Measurements from ENCODE around the gene NRARP.

The NRARP gene

DNA sequence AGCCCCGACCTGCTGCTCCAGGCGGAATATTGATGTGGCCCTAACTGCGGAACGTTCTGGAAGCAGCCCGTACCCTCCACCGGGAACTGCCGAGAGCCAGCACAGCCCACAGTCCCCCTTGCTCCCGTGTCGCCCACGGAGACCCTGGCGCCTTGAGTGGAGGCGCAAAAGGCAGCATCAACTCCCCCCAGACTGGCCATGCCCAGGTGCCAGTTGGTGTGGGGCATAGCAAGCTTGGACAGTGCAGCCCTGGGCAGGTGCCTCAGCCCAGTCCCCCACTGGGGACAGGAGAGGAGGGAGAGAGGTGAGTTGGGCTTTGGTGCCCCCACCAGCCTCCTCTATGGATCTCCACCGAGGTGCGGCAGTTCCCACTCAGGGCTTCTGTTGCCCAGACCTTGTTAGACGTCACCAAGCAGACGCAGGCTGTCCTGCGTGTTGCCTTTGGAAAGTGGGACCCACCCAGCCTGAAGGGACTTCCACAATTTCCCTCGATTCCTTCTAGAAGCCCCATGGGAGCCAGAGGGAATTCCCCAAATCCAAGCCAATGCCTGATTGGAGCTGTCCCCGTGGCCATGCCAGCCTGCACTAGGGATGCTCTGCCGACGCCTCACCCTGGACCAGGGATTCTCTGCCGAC is 19.8 kb upstream of the NRARP start:
- no peak for DNase-seq

DNA sequence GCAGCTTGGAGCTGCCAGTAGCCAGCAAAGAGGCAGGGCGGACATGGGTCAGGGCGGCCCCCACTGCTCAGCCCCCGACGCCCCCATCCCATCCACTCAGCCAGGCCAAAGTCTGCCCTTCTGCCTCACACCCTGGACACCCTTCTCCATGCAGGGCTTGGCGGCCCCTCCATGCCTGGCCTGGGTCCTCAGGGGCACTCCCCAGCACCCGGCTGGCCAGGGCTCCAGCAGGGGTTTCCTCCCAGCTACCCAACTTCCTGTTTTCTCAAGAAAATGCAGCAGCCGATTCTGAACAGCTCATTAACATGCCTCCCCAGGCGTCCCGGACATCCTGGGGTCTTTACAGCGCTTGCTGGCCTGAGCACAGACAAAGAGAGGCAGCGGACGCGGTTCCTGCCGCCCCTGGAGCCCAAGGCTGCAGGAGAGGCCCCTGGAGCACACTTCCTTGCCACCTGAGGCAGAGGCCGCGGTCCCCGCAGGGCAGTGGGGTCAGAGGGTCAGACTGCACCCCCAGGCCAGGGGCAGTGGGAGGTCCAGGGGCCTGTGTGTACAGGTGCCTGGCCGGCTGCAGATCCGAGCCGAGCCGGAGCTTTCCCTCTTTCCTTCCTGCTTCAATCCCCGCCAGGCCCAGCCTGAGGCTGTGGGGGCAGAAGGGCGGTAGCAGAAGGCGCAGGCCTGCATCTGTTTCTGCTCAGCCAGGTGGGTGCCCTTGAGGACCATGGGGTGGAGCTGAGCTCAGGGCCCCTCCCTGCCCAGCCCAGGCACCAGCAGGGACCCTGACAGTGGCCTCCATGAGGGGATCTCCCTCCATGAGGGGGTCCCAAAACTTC is 18.7 kb upstream of the NRARP start:
- DNase-seq: peak; percentile 18

DNA sequence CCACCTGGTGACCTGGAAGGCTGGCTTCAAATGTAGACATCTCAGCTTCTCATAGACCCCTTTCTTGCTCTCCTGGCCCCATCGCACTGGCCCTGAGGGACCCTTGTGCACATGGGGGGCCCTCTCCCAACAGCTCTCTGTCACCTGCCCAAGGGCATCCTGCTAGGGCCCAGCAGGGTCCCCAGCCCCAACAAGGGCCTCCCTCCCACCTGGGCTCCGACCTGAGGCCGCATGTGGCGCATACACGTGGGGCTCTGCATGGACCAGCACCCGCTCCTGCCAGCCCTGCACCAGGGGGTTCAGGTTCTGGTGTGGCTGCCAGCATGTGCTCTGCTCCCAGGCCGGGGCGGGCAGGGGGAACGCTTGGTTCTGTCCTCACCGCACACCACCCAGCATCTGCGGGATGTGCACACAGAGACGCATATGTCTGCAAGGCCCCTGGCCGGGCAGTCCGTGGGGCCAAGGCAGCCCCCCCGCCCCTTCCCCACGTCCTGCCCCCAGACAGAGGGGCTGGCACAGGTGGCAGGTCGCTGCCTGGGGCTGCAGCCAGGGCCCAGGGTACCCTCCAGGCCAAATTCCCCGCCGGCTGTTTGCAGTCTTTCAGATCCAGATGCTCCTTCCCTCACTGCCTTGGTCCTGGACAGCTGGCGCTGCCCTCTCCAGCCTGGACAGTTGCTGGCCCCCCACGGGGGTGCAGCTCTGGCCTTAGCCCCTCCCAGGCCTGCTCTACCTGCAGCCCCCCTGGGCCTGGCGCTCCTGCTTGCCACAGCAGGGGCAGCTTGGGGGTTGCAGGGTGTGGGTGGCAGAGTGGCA is 17.9 kb upstream of the NRARP start:
- DNase-seq: no peak

DNA sequence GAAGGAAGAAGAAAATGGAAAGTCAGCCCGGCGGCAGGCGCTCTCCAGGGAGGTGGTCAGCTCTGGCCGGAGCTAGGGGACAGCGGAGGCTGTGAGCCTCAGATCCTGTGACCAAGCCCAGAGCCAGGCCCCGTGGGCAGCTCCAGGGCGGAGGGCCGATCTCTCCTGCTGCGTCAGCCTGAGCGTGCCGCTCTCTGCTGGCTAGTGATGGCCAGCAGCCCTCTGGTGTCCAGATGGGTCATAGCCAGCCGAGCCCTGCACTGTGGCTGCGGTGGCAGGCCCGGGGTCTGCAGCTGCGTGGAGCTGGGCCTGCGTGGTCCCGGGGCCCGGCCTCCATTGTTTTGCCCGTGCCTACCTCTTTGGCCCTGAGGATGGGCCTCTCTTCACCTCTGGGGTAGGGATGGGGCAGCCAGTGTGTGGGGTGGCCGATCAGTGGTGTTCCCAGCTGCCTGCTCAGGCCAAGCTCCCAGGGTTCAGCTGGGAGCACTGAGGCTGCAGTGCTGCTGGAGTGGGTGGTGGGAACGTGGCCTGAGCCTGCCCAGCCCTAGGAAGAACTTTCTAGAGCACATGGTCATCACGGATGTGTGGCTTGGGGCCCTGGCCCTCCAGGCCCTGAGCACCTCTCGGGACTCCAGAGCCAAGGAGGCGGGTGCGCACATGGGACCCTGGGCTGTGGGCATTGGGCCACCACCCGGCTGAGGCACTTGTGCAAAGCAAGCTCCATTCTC is 17.1 kb upstream of the NRARP start:
- DNase-seq: no peak

DNA sequence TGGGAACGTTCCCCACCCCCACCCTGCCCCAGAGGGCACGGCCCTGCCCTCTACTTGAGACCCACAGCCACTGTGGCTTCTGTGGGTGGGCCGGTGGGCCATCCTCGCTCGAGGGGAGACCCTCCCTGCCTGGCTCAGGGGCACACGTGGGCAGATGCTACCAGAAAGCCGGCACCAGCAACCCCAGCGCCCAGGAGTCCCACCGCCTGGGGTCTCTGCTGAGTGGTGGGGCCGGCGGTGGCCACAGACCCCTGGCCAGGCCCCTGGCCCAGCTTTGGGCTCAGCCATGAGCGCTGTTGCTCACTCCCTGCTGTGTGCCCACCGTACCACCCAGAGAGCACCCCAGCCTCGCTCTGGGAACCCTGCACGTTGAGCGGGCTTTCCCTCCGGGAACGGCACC is 16.5 kb upstream of the NRARP start:
- no peak for DNase-seq

DNA sequence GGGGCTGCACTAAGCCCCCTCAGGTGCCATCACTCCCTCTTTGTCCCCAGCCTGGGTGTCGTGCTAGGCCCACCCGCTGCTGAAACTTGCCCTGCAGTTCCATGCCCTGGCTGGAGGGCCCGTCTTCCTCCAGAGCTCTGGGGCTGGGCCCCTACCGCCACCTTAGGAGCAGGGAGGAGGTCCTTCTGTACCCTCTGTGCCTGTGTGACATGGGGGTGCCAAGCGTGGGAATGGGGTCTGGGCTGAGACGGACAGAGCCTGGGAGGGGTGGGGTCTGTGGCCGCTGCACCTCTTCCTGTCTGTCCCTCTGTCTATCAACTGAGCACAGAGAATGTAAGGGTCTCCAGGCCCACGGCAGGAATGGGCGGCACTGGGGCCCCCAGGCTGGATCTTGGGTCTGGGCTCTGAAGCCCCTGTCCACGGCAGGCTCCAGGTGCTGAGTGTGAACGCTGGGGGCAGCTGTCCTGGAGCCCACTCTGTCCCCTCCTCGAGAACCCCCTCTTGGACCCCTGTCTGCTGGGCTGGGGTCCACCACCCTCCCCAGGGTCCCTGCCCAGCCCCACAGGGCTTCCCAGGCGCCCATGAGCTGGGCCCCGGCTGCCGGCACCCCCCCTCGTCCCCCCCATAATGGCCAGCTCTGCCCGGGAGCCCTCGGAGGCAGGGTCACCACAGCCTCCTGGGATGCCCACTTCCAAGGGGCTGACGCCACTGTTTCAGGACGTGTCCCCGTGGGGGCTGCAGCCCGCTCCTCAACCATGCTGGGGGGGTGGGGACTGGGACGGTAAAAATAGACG is 15.8 kb upstream of the NRARP start:
- no peak for DNase-seq

DNA sequence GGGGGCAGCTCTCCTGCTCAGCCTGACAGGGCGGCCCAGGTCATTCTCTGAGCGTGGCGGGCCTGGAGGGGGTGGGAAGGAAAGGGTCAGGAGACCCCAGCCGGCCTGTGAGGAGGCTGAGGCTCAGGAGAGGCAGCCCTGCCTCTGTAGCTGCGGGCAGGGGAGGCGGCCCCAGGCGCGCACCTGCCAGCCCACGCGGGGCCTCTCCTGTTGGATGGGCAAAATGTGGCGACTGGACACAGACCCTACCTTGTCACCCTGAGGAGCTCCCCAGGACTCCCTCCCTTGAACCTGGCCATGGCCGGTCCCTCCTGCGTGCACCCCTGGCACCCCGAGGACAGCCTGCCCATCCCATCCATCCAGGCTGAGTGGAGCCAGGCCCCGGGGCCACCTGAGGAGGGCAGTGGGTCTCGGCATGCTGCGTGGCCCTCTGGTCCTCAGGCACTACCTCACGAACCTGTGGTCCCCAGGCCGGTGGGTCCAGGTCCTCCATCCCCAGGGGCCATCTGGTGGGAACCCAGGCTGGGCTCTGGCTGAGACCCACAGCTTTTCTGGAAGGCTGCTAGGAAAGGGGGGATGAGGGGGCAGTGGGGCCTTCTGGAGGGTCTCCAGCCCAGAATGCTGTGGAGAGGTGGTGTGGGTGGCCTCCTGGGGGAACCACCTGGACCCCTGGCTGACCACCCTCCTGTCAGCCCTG is 15.1 kb upstream of the NRARP start:
- DNase-seq: no peak

DNA sequence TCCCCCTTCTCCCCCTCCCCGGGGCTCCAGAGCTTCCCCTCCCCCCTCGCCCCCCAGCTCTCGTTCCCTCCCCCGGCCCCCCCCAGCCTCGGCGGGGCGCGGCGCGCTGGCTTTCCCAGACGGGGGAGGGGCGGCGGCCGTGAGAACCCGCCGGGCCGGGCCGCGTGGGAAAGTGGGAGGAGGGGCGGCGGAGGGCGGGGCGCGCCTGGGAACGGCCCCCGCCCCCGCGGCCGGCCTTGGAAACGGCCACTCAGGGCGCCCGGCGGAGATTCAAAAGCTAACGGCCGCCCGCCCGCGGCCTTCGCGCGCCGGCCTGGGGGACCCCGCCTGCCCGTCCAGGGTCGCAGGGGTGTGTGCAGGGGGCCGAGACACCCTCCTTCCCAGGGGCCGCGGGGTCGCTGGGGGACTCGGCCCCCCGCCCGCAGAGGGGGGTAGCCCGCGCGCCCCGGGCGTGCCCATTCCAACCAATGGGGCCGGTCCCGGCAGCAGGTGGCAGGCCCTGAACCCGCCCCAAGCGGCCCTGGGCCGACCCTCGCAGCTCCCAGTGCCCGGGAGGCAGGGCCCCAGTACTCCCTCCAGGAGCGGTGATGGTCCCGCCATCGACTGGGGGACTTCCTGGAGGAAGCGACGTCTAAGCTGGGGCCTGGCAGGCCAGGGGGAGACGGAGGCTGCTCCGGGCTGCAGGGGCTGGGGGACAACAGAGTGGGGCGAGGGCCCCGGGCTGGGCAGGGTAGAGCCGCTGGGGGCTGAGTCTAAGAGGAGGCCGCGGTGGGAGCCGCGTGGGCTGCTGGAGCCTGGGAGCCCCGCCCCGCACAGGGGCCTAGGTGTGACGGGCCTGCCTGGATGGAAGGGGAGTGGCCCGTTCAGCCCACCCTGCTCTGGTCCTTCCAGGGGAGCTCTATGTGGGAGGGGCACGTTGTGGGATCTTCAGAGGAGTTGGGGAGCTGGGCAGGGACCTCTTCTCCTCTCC is 14.2 kb upstream of the NRARP start:
- peak; percentile 37 for DNase-seq

DNA sequence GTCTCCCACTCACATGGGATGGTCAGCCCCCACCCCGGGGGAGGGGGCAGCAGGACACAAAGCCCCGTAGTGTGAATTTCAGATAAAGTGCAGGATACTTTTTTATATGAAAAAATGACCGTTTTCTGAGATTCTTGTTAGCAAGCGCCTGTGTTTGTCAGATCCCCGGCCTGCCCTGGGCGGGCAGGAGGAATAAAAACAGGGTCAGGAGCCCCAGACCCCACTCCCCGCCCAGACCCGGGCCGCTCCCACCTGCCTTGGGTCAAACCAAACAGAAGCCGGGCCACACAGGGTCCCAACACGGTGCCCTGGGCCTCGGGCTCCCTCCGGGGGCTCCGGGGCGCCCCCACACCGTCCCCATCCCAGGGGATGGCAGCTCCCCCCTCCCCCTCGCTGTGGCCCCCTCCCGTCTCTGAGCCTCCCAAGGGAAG is 13.5 kb upstream of the NRARP start:
- DNase-seq: no peak

DNA sequence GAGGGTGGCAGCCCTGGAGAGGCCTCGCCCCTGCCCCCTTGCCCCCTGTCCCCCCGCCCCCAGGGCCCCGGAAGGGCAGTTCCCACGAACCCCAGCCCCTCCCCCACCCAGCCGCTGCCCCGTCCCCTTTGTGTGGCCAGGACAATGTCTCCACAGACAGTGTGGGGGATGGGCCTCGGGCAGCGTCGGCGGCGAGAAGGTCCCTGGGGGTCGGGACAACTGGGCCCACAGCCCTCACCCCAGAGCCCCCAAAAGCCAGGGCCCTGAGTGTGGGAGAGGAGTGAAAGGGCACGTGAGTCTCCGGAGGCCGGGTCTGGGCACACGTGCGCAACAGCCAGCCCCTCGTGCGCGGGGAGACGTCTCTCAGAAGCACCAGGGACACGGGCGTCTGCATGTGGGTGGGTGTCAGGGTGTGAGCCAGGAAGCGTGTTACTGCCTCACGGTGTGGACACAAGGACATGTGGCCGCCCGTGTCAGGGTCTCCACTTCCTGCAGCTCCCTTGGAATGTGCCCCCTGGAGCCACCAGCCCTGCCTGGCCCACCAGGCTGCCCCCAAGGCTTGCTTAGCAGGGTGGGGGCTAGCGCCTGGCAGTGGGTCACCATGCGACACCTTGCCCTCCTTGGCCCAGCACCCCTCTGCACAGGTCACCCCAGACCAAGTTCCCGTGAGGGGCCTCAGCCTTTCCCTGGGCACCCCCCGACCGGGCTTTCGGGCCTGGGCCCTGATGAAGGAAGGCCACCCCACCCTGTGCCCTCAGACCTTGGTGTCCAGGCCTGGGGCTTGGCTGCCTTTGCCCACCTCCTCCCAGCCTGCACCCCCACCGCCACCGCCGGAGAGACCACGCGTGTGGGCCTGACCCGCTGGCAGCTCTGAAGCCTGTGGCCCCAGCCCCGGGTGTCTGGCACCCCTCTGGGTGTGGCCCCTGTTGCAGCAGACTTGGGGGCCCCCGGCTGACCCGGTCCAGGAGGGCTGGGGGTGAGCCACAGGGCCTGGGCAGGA is 12.8 kb upstream of the NRARP start:
- no peak for DNase-seq

DNA sequence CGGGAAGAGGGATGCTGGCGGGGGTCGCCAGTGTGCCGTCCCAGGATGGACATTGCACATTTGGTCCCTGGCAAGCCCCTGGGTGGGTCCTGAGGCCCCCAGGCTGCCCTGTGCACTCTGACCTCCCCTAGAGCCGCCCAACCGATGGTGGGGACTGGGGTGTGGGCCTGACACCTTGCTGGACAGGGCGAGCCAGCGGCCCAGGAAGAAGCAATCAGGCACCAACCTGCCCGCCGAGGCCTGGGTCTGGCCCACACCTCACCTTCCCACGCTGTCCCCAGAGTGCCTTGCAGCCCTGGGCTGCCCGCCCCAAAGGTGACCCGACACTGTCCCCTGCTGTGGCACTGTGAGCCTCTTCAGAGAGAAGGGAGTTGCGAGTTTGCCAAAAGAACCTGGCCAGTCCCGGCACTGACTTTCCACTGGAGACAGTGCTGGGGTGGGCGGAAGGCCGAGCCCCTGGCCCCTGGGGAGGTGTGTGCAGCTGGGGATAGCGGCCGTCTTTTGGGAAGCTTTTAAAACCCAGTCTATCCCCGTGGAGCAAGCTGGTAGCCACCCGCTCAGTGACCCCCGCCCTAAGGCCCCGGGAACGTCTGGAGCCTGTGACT is 12.0 kb upstream of the NRARP start:
- DNase-seq: no peak

DNA sequence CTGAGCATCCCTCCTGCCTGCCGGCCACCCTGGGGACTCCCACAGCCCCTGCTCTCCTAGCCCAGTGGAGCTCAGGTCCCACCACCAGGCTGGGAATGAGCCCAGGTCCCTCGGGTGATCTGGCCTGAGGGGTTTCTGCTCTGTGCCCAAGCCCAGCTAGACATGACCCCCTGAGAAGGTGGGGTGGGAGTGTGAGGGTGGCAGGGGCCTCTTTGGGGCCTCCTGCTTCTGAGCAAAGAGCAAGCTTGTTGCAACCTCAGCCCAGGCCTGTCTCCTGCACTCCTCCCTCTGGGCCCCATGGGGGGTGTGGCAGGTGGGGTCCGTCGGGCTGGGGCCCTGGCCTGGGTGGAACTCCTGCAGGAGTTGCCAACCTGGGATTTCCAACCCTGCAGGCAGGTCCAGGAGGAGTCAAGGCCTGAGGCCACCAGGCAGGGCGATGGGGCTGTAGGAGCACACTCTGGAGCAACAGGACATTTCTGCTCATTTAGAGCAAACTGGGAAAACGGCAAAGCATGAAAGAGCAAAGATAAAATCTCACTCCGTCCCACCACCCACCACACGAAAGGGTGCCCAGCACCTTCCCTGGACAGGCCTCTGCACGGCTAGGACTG is 11.4 kb upstream of the NRARP start:
- no peak for DNase-seq

DNA sequence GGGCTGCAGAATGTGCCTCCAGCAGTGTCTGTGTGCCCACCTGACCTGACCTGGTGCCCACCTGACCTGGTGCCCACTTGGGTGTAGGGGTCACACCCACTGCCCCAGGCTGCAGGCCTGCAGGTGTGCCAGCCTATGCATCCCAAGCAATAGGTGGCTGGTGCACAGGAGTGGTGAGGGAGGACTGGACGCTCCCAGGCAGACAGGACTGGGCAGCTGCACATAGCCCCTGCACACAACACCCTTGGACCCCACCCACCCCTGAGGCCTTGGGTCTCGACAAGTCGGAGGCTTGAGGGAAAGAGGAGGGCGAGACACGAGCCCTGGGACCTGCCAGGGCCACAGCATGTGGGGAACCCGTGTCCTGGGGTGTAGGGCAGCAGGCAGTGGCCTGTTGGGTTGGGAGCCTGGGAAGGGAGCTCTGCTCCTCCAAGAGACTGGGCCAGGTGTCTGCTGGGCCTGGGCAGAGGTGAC is 10.8 kb upstream of the NRARP start:
- DNase-seq: no peak

DNA sequence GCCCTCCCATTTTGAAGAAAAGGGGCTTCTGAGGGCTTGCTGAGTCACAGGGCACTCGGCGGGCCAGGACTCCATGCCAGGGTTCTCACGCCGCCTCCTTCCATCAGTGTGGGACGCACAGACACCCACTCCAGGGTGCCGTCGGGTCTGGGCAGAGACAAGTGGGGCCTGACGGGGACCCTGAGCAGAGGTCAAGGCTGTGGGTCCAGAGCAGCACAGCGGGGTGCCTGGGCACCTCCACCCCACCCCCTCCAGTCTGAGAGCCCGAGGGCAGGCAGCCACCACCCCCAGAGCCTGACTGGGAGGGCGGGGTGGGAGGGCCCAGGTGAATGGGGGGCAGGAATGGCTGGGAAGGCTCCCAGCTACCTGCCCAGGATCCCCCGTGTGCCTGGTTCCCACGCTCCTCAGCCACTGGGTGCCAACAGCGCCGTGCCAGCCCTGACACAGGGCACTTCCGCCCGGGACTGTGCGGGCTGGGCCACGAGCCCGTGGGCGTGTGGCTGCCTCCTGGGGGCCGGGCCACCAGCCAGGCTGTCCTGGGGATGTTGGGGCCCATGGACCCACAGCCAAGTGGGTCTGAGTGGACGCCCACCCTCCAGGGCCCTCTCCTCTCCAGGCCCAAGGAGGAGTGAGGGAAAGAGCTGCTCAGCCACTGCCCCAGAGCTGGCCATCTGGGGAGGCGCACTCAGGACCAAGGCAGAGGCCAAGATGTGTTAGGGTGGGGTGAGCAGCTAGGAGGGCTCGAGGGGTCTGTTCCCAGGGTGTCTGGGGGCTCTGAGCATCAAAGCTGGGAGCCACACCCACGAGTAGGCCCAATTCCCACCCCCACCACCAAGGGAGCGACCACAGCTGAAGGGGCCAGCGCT is 10.1 kb upstream of the NRARP start:
- DNase-seq: no peak

DNA sequence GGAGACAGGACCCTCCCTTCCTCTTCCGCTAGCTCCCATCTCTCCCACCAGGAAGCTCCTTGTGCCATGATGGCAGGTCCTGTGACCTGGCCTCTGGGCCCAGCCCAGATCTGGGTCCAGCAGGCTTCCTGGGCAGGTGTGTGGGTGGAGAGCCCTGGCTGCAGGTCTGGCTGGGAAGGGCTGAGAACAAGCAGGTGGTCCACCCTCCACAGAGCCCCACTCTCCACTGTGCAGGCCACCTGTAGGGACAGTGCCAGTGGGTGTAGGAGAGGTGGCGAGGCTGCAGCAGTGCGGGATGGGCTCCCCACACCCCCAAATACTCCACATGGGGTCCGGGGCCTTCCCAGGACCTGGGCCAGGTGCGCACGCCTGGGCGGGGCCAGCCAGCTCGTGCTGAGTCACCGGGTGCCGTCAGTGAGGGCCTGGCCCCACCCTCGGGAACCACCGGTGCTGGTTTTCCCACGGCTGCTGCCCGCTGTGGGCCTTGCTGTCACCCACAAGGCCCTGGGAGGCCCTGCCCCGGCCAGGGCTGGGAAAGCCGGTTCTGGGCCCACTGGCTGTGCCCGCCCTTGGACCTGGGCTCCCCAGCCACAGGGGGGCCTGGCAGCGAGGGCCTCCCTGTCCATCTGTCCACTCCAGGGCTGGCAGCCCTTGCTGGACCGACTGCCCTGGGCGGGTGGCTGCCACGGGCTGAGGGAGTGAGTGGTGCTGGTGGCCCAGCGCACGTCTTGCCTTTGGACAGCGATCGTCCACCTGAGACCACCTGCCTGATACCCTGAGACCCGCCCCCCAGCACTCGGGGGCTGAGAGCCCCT is 9.3 kb upstream of the NRARP start:
- no peak for DNase-seq
